HT1080 (cell line): ENCODE measurements around the gene GPC6. TPM values are rescaled to one million over a fixed set of nuclear protein-coding genes. Genes with fewer than 3 reads are reported as not detected.
"Not testable (repeated sequence)": the region's sequence is repeated elsewhere in the genome, so short reads cannot be mapped to it uniquely, and the experiment has no call there.

Experiments
- DNase-seq: peaks from one replicate; pipeline ENCODE4 v3.0.0-alpha.2; 2015; ENCODE audit warnings: low read depth
- polyA plus RNA-seq, 2 experiments: library from polyadenylated mRNA; depleted of rRNA; stranded (reverse); fragments of >200 nt; gene quantifications; 2 replicates each; pipeline ENCODE4 v1.2.3, GENCODE V29; 2015
- total RNA-seq: library from RNA; depleted of rRNA; stranded (reverse); fragments of >200 nt; shearing (Covaris generic); gene quantifications from 2 replicates; pipeline ENCODE4 v1.2.3, GENCODE V29; 2014; rRNA removed

Gene GPC6
- 4.7 and 9.0 TPM in 2 replicates for total RNA-seq
- polyA plus RNA-seq (2015; cell fraction: cytosol; rRNA removed), result 7.2 and 11.2 TPM in 2 replicates
- polyA plus RNA-seq (2015; cell fraction: nucleus; rRNA removed), result 18.4 and 20.0 TPM in 2 replicates

DNA sequence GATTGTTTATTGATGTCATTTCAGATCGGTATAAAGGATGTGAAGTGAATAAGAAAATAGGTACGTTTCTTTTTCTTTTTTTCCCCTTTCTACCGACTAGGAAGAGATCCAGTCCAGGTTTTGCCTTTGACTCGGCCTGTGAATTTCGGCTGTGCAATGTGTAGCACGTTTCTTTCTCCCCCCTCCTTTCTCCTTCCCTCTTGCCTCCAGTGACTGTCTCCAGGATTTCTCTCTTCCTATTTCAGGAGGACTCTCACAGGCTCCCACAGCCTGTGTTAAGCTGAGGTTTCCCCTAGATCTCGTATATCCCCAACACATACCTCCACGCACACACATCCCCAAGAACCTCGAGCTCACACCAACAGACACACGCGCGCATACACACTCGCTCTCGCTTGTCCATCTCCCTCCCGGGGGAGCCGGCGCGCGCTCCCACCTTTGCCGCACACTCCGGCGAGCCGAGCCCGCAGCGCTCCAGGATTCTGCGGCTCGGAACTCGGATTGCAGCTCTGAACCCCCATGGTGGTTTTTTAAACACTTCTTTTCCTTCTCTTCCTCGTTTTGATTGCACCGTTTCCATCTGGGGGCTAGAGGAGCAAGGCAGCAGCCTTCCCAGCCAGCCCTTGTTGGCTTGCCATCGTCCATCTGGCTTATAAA, at the start of gene GPC6:
GPC6 (plus strand) TSS at position 185 of the 657 bp plus-strand sequence.
- DNase-seq, result peak; percentile 92

DNA sequence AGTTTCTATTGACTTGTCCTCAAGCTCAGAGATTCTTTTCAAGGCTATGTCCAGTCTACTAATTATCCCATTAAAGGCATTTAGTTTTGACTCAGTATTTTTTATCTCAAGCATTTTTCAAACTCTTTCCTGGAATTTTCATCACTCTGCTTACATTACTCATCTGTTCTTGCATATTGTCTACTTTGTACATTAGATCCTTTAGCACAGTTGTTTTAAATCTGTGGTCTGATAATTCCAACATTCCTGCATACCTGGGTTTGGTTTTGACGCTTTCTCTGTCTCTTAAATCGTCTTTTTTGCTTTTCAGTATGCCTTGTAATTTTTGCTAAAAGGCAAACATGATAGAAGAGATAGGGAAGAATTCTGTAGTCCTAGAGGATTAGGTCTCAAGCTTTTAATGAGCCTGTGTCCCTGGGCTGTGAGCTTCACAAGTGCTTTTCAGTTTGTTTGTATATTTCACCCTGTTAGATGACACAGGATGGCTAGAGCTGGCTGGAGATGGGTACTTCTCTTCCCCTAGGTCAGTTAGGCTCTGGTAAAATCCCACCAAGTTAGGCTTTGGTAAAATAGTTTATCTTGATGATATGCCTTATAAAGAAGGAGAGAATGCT, 46.1 kb upstream of the GPC6 start:
- peak; percentile 12 for DNase-seq

DNA sequence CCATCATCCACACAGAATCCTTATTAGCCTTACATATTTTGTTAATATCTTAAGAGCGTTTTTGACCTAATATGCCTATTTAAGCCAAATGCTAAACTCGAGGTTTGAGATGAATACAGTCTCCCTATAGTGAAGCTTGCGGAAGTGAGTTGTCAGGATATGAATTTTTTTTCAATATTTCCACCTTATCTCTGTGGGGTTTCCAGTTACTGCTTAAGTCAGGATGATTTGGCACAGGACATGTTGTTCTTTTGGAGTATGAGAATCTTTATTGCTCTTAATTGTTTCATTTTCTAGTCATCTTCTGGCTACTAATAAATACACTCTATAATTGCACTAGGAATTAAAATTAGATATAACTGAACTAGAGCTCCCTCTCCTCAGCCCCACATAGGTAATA, 44.2 kb upstream of the GPC6 start:
- DNase-seq, result no peak

DNA sequence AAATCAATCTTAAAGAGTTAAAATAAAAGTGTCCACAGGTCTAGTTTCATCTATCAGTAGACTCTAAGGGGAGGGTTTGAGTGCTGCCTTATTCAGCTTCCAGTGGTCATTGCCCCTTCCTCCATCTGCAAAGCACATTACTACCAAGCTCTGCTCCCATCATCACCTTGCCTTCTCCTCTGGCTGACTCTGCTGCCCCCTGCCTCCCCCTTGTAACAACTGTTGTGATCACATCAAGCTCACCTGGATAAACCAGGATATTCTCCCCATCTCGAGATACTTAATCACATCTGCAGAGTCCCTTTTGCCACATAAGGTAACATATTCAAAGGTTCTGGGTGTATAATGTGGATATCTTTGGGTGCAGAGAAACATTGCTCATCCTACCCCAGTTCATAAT, 43.3 kb upstream of the GPC6 start:
- peak; percentile 4 for DNase-seq

DNA sequence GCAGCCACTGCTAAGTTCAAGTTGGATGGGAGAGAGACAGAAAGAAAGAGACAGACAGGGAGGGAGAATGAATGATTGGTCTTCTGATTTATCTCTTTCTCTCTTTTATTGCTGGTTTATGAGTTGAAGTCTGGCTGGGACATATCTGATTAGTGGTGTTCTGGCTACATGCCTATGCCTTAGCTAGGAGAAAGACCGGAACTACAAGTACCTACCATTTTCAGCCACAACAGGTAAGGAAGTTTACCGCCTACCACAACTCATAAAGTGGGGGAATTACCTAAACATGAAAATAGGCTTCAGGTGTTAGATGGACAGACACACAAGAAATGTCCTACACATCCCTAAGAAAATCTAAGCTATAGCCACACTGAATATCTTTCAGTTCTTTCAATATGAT, 36.6 kb upstream of the GPC6 start:
- no peak for DNase-seq

DNA sequence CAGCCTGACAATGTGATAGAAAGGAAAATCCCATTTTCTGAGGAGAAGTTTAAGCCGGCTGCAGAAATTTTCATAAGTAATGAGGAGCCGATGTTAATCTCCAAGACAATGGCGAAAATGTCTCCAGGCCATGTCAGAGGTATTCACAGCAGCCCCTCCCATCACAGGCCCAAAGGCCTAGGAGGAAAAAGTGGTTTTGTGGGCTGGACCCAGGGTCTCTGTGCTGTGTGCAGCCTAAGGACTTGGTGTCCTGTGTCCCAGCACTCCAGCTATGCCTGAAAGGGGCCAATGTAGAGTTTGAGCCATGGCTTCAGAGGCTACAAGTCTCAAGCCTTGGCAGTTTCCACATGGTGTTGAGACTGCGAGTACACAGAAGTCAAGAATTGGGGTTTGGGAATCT, 32.9 kb upstream of the GPC6 start:
- DNase-seq, result no peak

DNA sequence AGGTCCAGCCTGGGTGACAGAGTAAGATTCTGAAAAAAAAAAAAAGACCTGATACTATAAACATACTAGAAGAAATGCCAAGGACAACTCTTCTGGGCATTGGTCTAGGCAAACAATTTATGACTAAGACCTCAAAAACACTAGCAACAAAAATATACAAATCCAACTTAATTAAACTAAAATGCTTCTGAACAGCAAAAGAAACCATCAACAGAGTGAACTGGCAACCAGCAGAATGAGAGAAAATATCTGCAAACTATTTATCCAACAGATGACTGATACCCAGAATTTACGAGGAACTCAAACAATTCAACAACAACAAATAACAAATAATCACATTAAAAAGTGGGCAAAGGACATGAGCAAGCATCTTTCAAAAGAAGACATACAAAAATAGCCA, 26.8 kb upstream of the GPC6 start:
- no peak for DNase-seq

DNA sequence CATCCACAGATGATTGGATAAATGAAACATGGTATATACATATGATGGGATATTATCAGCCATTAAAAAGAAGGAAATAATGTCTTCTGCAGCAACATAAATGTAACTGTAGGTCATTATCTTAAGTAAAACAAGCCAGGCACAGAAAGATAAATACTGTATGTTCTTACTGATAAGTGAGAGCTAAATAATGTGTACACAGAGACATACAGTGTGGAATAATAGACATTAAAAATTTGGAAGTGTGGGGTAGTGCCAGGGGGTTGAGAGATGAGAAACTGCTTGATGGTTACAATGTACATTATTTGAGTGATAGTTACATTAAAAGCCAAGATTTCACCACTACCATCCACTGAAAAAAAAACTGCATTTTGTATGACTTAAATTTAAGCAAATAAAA, 26.0 kb upstream of the GPC6 start:
- DNase-seq, result no peak

DNA sequence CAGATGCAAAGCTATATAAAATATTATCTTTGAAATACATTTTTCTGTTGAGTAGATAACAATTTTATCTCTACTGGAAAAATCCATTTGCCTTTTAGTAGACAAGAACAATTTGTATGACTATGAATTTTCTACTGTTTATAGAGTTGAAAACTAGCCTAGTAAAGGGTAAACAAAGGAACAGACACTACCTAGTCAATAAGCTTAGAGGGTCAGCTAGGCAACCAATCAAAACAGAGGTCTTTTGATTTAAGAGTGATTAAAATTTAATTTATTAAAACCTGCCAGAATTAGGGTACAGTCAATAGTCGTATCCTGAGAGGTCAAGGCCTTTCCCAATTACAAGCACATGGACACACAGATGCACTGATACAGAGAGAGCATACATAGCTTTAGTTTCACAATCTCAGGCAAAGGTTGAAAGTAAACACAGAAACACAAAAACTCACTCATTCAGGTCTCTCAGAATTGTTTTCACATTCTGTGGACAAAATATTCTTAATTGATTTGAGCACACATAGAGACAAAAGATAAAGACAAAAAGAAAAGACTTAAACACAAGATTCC, 24.5 kb upstream of the GPC6 start:
- no peak for DNase-seq

DNA sequence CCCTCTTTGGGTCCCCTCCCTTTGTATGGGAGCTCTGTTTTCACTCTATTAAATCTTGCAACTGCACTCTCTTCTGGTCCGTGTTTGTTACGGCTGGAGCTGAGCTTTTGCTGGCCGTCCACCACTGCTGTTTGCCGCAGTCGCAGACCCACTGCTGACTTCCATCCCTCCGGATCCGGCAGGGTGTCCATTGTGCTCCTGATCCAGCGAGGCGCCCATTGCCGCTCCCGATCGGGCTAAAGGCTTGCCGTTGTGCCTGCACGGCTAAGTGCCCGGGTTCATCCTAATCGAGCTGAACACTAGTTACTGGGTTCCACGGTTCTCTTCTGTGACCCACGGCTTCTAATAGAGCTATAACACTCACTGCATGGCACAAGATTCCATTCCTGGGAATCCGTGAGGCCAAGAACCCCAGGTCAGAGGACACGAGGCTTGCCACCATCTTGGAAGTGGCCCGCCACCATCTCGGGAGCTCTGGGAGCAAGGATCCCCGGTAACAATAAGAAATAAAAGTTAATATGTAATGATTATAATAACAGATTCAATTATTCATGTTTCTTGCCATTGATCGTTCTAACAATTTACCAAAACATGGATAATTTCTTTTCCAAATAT, 19.7 kb upstream of the GPC6 start:
- not testable (repeated sequence) for DNase-seq

DNA sequence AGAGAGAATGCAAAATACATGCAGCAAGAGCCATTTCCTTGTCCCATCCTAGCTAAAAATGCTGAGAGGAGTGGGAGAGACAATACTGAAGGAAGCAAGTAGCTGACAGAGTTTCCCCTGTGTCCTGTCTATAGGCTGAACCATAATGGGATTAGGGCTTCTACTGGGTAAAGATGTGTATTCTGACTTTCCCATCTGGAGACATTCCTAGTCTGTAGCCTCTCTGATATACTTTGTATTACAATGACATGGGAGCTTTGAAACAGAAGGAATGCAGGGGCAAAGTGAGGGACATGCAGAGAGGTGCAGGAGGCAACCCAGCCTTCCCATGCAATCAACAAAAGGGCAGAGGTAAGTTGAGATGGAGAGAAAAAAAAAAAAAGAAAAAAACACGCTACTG, 10.5 kb upstream of the GPC6 start:
- DNase-seq, result no peak

DNA sequence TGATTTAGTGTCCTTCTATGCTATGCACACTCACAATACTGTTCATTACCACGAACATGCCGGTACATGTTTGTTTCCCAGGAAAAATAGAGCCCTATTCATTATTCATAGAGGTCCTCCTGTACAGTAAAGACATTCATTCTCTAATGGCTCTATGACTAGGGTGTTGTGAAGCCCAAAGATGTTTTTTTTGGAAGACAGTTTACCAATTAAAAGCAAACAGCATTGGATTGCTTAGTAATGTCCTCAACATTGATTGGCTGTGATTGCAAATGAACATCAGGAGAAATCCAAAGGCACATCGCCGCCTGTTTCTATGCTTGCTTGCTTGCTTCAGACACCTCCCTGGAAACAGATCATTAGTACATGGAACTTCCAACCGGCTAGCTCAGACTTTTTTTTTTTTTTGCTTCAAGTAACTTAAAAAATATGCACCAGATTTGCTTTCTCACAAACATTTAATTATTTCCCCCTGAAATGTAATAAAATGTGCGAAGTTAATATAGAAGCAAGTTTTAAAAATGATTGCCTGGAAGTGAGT, 8.8 kb upstream of the GPC6 start:
- no peak for DNase-seq

DNA sequence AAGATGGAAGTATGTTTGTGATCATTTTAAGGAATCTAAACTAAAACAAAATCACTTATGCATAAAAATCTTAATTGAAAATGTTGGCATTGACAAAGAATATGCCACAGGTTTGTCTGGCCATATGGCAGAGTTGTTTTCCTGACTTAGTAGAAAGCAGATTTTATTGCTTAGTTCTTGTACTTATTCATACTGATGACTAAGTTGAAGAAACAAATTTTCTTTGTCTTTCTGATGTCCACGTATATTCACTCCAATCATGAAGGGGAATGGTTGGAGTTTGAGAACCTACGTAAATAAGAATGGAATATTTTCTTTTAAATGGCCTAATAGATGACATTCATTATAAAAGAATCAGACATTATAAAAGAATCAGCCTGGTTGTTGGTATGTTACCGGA, 8.0 kb upstream of the GPC6 start:
- DNase-seq, result no peak

DNA sequence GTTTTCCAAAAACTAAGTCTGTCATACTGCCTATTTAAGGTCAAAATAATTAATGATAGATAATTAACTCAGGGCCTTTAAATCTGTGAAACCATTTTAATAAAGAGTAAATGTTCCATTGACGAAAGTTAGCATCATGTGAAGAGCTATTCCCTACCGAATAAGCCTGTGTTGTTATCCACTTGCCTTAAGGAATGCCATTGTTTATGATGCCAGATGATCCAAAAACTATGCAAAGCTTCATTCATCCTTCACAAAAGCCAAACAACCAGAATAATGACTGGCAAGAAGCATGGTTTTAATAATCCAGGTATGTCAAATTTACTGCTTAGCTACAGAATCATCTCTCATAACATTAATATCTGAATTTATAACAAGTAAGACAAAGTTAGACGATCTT, 6.5 kb upstream of the GPC6 start:
- no peak for DNase-seq

DNA sequence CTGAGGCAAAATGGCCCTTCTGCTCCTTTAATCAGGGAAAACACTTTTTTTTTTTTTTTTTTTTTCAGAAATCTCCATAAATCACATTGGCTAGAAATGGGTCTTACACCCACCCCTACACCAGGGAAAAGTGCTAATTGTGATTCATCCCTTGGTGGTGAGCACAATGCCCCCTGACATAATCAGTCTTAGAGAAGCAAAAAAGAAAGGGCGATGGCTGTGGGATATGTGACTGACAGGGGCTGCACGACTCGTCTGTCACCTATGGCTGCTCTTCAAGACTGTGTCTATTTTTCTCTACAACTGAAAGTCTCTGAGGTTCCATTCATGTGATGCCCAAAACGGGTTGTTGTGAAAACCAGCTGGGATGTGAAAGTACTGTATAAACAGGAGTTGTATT, 3.6 kb upstream of the GPC6 start:
- DNase-seq, result no peak

DNA sequence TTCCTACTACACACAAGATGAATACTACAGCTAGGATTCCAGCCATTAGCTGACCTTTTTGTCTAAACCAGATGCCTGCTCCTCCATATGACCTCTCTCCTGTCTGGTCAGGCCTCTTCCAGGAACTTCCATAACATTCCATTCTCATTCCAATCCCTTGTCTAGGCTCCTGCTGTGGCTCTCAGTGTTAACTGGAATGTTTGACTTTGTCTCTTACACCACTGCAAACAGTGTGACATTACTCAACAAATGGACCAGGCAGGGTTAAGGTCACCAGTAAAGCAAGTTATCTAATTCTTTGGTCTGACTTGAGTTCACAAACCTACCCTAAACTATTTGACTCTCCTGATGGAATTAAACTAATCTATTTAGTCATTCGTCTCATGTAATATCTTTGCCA, 2.1 kb upstream of the GPC6 start:
- DNase-seq, result no peak

DNA sequence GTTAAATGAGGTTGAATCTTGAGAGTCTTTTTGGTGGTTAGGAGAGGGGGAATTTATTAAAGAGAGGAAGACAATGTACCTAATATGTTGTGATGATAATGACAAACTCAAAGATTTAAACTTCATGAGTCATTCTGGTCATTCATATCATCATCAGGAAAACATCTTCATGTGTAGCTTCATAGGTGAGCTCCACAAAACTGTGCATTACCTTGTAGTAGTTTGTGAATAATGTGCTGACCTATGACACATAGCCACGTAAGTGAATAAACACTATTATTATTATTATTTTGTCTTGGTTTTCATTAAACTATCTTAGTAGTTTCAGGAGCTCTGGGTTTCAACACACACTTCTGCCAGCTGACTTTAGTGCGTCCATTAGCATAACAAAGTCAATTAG, 997 bp upstream of the GPC6 start:
- no peak for DNase-seq

DNA sequence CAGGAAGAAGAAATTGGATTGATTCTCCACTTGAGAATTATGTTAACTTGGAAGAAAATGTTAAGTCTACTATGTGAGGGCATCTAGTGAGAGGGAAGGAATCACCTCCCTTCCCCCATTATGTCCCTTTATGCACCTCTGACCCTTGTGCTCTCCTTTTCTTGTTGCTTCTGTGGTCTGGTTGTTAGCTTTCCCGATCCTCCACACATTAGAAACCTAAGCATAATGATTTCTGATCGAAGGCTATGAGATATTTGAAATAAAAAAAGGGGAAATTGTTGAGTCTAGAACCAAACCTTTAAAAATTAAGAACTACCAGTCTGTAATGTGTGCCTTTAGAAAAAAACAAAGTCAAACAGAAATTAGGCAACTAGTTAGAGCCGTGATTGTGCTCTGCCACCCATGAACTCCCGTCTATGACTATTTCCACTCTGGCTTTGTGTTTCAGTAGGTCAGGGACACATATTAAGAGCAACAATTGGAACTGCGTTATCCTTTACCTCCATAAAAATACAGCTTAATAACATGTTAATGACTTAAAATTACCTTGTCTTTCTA, 463 bp upstream of the GPC6 start:
- peak; percentile 26 for DNase-seq

DNA sequence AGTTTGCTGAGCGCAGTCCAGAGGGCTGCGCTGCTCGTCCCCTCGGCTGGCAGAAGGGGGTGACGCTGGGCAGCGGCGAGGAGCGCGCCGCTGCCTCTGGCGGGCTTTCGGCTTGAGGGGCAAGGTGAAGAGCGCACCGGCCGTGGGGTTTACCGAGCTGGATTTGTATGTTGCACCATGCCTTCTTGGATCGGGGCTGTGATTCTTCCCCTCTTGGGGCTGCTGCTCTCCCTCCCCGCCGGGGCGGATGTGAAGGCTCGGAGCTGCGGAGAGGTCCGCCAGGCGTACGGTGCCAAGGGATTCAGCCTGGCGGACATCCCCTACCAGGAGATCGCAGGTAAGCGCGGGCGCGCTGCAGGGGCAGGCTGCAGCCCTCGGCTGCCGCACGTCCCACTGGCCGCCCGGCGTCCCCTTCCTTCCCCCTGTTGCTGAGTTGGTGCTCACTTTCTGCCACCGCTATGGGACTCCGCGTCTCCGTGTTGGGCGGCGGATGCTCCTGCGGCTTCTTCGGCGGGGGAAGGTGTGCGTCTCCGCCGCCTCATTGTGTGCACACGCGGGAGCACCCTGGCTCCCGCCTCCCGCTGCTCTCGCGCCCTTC, 772 bp downstream of the GPC6 start:
- DNase-seq, result peak; percentile 66

DNA sequence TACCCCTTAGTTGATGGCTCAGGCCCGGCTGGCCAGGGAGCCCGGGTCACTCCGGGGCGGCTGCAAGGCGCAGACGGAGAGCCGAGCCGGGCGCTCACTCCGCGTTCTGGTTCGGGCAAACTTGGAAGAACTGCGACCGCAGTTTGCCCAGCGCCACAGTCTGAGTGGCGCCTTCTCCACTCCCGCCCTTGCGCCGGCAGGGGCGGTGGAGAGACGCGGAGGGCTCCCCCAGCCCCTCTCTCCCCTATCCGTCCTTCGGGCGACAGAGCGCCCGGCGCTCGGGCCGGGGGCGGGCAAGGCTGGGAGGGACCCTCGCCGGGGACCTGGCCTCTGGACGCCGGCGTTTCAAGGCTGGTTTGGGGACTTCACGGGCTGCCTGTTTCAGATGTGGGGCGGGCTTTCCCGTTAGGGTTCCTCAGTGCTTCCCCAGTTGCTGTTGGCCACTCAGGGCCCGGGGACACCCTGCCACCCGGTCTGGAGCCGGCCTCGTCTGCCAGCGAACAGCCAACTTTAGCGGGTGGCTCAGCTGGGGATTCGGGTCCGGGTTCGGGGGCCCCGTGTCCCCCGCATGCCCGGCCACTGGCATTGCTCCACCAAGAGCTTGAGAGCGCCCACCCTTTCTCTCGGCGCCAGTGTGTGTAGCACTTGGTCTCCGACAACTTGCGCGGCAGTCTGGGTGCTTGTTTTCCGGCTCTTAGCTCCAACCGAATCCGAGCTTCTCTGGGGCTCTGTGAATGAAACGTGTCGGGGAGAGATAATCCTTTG, 1.5 kb downstream of the GPC6 start:
- peak; percentile 86 for DNase-seq

DNA sequence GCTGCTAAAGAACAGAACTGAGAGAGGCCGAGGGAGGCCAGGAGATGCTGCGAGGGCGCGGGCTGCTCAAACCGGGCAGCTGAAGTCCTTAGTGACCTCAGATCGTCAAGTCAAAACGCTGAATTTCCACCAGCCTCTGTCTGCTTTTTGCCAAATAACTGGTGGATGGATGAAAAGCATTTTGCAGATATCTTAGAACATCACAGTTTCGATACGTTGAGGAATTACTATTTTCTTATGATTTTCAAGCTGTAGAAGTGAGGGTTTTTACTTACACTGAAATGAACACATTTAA, 2.0 kb downstream of the GPC6 start:
- DNase-seq, result no peak
